HPDE6-E6E7 (cell line): Measurements from ENCODE around the gene PARP4.
"Not testable (repeated sequence)": the region's sequence is repeated elsewhere in the genome, so short reads cannot be mapped to it uniquely, and the experiment has no call there.

Experiments used
- DNase-seq: peaks from one replicate; pipeline ENCODE4 v3.0.0; 2011; ENCODE audit warnings: missing footprints; ENCODE audit errors: extremely low spot score

Gene PARP4

DNA sequence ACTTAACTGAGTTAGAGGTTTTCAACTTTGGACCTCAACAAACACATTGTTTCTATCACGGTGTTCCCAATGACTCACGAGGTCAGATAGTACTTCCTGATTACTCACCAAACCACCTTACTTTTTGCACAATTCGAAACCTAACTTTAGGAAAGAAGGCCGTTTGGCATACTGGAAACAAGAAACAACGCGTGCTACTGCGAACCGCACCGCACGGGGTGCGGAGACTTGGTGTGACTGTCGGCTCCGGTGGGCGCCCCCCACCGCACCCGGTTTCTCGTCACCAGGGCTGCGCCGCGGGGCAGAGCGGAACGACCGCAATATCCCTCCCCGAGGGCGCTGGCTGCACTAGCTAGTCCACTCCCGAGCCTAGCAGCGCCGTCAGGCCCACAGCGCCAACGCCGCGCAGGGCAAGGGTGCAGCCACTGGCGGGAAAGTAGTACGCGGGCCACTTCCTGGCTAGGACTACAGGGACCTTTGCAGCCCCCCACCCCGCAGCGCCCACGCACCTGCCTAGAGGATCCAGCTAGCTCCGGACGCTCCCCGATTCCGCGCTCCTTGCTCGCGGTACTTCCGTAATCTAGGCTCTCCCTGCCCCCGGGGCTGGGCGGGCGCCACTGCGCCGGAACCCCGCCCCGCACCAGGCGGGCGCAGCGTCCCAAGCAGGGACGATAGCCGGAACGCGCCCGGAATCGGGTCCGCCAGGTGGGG is at the start of gene PARP4:
TSS of gene PARP4 (minus strand) at position 582 of the 711 bp plus-strand sequence. CDS start 9,002 bp downstream, outside the sequence.
- DNase-seq: peak; percentile 28

DNA sequence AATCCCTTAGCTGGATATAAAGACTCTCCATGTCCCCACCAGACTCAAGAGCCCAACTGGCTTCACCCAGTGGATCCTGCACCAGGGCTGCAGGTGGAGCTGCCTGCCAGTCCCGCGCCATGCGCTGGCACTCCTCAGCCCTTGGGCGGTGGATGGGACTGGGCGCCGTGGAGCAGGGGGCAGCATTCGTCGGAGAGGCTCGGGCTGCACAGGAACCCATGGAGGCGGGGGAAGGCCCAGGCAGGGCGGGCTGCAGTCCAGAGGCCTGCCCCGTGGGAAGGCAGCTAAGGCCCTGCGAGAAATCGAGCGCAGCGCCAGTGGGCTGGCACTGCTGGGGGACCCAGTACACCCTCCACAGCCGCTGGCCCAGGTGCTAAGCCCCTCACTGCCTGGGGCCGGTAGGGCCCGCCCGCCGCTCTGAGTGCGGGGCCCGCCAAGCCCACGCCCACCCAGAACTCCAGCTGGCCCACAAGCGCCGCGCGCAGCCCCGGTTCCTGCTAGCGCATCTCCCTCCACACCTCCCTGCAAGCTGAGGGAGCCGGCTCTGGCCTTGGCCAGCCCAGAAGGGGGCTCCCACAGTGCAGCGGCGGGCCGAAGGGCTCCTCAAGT is 48.1 kb upstream of the PARP4 start:
- not testable (repeated sequence) for DNase-seq

DNA sequence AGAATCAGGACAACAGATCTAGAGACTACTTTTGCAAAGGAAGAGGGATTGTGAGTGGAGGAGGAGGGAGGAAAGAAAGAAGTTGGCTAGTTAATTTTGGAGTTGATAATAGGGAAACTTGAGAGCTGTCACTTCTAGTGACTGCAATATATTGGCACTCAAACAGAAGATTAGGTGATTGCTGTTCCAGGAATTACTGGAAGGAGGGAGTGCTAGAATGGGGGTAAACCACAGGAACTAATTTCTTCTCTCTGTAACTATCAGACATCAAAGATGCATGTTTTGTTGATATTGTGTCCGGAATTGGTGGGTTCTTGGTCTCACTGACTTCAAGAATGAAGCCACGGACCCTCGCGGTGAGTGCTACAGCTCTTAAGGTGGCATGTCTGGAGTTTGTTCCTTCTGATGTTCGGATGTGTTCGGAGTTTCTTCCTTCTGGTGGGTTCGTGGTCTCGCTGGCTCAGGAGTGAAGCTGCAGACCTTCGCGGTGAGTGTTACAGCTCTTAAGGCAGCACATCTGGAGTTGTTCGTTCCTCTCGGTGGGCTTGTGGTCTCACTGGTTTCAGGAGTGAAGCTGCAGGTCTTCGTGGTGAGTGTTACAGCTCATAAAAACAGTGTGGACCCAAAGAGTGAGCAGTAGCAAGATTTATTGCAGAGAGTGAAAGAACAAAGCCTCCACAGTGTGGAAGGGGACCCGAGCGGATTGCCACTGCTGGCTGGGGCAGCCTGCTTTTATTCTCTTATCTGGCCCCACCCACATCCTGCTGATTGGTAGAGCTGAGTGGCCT is 47.0 kb upstream of the PARP4 start:
- not testable (repeated sequence) for DNase-seq

DNA sequence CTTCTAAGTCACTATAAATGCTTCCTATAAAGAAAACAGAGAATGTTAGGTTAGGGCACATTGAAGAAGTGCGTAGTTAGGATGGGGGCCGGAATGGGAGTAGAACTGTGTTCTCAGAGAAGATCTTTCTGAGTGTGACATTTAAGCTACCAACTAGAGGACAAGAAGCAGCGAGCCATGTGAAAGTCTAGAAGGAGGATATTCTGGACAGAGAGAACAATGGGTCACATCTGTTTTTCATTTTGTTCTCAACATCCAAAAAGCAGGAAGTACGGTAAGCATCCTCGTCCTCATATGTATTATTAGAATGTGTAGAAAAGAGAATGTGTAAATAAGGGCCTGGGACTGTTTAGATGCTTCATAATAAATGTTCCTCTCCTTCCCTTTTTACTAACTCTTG is 44.5 kb upstream of the PARP4 start:
- no peak for DNase-seq

DNA sequence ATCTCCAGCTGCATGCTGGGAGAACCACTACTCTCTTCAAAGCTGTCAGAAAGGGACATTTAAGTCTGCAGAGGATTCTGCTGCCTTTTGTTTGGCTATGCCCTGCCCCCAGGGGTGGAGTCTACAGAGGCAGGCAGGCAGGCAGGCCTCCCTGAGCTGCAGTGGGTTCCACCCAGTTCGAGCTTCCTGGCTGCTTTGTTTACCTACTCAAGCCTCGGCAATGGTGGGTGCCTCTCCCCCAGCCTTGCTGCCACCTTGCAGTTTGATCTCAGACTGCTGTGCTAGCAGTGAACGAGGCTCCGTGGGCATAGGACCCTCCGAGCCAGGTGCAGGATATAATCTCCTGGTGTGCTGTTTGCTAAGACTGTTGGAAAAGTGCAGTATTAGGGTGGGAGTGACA is 41.3 kb upstream of the PARP4 start:
- not testable (repeated sequence) for DNase-seq

DNA sequence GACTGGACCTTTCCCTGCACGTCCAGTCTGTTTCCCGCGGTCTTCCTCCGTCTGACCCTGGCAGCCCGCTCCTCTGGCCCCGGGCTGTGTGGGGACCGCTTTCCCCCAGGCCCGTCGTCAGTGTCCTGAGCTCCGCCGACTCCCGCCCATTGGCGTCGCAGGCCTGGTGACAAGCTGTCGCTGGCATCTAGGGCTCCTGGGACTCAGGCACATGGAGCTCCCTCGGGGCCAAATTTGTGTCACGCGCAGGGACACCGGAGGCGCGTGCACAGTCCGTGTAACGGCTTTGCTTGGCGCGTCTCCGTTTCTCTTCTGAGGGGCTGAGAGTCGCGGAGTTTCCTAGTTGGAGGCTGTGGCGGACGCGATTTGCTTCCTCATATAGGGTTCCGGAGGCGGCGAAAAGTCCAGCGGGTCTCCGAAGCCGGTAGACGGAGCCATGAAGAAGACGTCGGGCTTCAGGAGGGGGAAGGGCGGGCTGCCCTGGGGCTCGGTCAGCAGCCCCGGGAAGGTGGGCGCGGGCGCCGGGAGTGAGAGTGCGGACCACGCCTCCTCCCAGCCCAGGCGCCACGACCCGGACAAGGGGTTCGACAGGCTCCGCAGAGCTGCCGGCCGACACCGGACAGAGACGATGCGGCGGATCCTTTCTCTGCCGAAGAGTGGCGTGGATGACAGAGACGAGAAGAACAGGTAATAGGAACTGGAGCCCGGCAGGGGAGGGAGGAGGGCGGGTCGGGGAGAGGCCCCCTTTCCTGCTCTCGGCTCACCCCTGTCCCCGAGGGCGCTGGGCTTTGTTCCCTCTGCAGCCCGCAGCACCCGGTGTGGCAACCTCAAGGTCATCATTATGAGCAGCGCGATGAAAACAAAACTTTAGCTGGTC is 29.1 kb upstream of the PARP4 start:
- not testable (repeated sequence) for DNase-seq

DNA sequence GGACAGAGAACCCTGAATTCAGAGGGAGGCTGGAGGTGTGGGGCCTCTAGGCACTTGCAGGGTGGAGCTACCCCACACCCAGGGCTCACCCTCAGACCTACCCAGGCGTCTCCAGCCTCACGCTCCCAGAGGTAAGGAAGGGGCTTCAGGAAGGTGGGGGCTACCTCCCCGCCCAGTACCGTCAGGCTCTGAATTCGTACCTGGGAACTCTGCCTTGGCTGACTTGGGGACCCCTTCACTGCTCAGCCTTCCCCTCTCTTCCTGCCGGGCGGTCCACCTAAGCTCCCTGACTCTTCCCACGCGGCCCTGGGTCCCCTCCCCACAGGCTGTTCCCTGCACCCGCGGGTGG is 28.5 kb upstream of the PARP4 start:
- no peak for DNase-seq

DNA sequence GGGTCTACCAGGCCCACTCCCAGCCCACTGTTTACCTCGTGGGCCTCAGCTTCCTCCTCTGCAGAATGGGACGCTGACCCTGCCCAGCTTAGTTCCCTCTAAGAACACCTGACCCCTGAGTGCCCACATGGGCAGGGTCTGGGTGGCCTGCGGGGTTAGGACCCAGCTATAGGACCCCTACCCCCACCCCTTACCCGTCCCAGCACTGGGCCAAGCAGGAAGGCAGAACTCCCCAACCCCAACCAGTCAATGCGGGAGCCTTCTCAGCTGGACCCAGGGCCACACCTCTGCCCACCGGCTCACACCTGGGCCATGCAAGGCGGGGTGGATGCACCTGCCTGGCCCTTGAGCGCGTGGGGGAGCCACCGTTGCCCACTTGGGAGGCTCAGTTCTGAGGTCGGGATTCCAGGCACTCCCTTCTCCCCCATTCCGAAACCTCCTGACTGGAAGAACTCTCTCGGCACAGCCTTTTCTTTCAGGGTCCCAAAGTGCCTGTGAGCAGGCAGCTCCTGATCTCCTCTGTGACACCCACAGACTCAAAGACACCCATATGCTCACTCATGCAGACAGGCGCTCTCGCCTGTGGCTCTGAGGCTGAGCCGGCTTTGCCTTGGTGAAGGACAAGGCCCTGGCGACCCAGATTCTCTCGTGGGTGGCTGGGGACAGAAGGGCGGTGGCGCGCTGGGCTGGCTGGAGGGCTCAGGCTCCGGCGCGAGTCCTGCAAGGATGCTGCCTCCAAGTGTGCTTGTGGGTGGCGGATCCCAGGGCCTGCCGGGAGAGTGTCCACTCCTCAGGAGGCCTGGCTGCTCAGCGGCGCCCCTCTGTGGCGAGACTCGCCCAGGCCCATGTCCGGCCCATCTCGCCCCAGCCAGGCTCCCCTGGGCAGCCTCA is 27.9 kb upstream of the PARP4 start:
- no peak for DNase-seq

DNA sequence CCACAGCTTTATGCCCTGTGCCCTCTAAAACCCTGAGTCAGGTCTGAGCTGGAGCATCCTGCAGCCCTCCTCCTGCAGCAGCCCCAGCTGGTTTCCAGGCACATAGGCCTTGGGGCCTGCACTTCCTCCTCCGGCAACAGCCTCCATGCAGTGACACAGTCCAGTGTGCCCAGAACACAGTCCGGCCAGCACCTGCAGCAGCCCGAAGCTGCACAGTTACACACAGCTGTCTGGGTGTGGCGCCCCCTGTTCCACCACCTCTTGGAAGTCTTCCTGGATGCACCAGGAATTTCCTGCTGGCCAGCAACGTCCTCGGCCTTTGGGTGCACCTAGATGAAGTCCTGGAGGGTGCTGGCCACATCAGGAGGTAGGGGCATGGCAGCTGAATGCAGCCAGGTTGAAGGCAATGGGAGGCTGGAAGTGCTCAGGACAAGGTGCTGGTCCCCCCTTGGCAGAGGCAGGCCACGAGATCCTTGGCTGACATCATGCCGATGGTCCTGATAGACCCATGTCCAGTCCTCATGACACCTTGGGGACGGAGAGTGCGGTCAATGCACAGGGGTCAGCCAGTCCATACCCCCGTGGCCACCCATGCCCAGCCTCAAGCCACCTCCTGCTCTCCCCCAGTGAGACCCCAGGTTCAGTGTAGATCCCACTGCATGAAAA is 27.1 kb upstream of the PARP4 start:
- no peak for DNase-seq

DNA sequence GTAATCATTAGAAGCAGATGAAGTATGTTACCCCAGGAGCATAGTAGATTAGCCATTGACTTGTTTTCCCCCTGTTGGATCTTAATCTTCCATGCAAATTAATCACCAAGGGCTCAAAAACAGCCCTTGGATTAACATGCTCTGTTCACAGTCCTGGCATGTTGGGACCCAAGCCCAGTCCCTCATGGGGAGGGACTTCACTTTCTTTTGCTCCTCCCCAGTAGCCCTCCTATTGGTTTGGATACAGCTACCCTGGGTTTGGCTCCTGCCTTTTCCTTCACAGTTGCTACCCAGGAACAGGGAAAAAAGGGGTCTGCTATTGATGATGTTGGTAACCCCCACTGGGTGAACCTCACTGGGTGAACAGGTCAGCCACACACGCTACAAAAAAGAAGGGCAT is 16.9 kb upstream of the PARP4 start:
- no peak for DNase-seq

DNA sequence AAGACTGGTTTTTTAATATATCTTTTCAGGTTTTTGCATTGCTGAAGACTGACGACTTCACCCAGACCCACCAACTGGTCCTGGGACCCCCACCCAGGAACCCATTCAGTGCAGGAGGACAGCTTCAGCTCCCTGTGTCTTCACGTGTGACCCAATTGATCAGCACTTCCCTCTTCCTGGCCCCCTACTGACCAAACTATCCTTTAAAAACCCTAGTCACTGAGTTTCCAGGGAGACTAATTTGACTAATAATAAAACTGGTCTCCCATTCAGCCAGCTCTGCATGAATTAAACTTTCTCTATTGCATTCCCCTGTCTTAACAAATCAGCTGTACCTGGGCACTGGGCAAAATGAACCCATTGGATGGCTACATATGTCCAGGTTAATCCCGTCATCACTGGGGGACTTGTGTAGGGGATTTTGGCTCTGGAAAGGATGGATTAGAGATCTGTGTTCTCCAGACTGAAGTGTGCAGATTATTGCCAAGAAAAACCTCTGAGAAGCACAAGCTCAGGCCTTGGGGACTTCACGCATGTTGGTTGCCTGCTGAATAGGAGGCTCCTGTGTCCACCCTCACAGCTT is 16.3 kb upstream of the PARP4 start:
- DNase-seq: no peak

DNA sequence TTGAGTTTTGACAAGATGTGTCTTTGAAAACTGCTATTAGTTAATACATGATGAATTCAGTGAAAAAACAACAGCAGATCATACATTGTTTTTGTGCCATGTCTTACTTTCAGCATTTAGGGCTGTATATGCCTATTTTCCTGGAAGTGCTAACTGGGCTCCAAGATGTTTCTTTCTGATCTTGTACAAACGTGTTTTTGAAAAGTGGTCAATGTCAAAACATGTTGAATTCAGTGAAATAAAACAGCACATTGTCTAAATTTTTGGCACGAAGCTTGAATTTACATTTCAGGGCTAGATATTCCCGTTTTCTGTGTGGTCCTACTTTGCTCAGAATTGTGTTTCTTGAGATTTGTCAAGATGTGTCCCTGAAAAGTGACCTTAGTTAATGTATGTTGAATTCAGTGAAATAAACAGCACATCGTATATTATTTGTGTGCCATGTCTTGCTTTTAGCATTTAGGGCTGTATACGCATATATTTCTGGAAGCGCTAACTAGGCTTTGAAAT is 14.7 kb upstream of the PARP4 start:
- DNase-seq: no peak

DNA sequence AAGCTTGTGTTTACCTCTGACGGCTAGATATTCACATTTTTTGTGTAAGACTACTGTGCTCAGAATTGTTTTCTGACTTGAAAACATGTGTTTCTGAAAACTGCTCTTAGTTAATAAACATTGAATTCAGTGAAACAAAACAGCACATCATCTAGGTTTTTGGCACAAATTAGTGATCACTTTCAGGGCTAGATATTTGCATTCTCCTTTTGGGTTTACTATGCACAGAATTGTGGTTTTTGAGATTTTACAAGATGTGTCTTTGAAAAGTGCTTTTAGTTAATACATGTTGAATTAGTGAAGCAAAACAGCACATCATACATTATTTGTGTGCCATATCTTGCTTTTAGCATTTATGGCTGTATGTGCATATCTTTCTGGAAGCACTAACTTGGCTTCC is 8.2 kb upstream of the PARP4 start:
- DNase-seq: no peak

DNA sequence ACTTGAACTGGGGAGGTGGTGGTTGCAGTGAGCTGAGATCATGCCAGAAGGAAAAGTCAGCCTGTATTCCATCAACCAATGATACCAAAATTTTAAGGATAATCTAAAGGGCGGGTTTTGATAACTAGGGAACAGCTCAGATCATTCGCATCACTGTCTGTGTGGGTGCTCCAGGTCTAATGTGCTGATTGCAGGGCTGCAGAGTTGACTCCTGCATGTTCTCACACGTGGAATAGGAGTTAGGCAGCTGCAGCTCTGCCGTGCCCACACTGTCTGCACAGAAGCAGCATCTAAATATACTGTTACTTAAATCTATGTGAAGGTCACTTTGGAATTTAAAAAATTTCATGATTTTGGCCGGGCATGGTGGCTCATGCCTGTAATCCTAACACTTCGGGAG is 4.3 kb upstream of the PARP4 start:
- DNase-seq: no peak

DNA sequence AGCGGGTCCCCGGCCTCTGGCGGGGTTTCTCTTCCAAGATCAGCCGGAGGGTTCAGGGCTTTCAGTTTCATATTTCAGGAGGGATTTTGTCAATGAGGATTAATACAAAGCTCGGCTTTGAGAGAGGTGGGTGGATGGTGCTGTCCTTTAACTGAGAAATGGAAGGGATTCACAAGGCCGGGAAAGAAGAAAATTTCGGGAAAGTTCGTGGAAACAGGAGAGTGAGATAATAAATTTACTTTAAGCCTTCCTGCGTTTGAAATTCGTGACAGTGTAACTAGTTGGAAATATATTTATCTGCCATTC is 283 bp upstream of the PARP4 start:
- DNase-seq: no peak

DNA sequence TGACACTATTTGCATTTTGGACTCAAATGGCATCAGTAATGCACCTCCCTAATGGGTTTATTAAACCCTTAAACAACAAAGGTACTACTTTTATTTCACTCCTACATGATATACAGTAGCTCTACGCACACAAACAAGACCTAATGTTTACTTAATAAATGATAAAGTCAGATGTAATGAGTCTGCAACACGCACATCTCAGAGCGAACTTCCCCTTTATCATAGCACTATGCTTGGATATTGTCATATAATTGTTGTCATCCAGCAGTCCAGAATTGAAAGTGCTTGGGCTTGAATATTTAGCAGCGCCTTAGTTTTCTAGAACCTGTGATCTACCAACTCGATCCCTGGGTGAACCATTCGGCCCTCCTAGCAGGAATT is 772 bp downstream of the PARP4 start:
- no peak for DNase-seq

DNA sequence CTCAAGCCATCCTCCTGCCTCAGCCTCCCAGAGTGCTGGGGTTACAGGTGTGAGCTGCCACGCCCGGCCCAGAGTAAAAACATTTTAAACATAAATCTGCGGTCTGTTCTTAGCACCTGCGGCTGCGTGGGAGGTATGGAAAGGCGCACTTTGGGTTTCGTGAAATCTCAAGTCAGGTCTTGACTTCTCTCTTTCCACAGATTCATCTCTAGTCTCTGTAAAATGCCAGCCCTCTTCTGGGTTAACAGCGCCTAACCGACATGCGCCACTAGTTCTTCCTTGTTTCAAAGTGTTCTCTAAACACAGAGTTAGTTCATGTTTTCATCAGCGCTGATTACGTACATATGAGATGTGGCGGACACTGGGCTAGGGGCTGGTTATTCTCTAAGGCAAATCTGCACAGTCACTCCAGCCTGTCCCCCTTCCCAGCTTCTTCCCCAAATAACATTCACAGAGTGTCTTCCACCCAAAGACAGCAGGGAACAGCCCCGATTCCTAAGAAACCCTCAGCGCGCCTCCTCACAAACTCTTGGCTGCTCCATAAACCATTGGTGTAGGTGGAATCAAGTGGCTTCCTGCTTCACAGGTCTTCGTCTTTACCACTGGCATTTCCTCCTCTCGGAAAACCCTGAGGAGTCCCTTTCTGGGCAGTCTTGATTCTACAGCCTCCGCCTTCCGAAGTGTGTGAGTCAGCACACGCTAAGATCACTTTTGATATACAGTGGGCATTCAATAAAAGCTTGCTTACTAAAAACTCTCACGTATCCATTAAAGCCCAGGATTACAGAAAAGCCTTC is 1.4 kb downstream of the PARP4 start:
- DNase-seq: peak; percentile 34

DNA sequence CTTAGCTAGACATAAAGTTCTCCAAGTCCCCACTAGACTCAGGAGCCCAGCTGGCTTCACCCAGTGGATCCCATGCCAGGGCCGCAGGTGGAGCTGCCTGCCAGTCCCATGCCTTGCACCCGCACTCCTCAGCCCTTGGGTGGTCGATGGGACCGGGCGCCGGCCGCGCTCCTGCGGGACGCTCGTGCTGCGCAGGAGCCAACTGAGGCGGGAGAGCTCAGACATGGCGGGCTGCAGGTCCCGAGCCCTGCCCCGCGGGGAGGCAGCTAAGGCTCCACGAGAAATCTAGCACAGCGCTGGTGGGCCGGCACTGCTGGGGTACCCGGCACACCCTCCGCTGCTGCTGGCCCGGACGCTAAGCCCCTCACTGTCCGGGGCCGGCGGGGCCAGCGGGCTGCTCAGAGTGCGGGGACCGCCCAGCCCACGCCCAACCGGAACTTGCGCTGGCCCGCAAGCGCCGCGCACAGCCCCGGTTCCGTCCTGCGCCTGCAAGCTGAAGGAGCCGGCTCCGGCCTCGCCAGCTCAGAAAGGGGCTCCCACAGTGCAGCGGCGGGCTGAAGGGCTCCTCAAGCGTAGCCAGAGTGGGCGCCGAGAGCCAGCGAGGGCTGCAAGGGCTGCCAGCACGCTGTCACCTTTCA is 5.8 kb downstream of the PARP4 start:
- no peak for DNase-seq

DNA sequence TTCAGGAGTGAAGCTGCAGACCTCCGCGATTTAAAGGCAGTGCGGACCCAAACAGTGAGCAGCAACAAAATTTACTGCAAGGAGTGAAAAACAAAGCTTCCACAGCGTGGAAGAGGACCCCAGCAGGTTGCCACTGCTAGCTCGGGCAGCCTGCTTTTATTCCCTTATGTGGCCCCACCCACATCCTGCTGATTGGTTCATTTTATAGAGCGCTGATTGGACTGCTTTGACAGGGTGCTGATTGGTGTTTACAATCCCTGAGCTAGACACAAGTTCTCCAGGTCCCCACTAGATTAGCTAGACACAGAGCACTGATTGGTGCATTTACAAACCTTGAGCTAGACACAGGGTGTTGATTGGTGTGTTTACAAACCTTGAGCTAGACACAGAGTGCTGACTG is 6.3 kb downstream of the PARP4 start:
- not testable (repeated sequence) for DNase-seq
